HG03108 (cell line): ENCODE data around the gene CSF3R.
"Not testable (repeated sequence)": the region's sequence is repeated elsewhere in the genome, so short reads cannot be mapped to it uniquely, and the experiment has no call there.

Experiments
- ATAC-seq: cut with Tn5 transposase; IDR thresholded peaks from one replicate; pipeline ENCODE4 v1.9.1; 2021; ENCODE audit warnings: moderate library complexity; ENCODE audit not compliant: unreplicated experiment

The CSF3R gene

DNA sequence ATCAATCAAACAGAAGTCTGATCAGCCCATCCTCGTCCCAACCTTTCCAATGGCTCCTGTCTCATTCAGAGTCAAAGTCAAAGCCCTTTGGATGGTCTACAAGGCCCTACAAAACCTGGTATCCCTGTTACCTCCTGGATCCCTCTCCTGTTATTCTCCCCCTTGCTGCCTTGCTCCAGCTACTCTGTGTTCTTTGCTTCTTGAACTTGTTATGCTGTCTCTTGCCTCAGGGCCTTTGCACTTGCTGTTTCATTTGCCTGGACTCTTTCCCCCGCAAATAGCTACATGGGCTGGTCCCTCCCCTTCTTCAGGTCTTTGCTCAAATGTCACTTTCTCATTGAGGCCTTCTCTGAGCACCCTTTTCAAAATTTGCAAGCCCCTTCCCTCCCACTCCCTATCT, 1.4 kb upstream of the CSF3R start:
- no peak for ATAC-seq

DNA sequence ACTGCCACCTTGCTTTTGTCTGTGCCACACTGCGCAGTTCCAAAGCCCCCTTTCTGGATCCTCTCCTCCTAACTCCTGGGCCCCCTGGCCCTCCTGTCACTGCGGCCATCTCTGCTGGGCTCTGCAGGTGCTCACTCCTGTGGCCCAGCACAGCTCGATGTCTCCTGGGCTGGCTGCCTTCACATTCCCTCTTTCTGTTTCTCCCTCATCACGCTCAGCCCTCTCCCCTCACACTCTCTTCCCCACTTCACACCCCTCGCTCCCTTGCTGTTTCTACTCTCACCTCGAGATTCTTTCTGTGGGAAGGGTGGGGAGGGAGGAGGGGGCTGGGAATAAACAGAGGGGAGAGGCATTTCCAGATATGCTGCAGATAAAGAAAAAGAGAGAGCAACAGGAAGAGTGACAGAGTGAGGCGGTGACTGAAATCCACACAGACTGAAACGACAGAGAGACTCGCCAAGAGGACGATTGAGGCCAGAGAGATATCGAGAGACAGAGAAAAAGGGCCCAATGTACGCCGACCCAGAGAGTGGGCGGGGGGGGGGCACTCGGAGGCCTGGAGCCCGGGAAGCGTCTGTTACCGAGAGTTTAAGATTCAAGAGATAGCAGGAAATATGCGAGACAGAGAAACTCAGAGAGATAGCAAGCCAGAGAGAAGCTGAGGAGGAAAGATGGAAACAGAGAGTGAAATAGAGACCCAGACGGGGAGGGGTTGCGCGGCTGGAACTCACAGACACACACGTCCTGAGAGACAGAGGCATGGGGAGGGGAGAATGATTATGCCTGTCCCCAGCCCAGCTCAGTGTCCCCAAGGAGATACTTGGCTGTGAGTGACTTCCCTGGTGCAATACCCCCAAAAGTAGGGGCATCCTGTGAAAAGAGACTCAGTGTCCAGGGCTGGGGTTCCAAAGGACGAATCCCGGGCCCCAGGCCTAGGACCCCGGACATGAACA, 666 bp downstream of the CSF3R start:
- ATAC-seq = no peak

DNA sequence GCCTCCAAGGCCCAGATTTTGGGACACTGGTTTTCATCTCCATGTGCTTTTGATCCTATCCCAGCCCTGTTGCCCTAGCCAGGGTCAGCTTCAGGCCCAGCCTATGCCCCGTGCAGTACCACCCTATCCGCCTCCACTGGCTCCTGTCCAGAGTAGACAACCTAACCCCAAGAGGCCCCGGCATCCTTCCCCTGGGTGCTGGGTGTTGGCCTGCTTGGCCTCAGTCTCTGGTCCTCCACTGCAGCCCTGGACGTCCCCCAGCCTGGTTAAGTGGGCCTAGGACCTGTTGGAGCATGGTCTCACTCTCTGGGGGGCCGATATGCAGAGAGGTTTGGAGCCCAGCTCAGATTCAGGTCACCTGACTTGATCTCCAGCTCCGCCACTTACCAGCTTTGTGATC, 1.6 kb downstream of the CSF3R start:
- ATAC-seq = no peak

DNA sequence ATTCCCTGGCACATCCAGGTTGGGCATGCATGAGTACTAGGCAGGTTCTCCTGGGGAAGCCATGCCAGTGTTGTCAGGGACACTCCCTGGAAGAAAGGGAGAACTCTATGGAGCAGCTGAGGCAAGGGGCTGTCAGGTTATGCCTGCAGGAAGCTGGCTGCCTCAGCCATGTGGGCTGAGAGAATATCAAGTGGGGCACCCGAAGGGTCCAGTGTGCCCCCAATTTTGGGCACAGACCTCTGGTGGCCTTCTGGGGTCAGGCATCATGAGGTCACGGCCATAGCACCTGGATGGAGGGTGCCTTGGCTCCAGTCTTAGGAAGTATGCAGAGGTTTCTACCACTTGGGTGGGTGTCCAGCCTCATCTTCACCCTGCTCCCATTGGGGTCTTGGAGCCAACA, 2.6 kb downstream of the CSF3R start:
- ATAC-seq = no peak

DNA sequence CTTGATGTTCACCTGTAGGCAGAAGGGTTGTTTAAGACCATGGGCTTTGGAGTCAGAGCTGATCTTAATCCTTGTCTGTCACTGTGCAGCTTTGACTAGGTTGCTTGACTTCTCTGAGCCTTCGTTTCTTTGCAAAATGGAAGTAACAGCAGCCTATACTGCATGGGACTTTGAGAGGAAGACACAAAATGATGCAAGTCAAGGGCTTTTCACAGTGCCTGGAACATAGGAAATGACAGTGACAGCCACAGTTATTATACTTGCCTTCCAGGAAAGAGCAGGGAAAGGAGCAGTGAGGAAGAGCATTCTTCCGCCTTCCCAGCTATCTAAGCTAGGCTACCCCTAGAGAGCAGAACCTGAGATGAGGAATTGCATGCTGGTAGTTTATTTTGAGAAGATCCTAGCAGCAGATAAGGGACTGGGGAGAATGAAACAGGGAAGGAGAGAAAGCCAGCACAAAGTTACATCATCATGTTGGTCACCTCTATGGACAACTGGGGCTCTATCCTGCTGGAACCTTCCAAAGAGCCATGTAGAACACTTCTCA, 3.1 kb downstream of the CSF3R start:
- no peak for ATAC-seq

DNA sequence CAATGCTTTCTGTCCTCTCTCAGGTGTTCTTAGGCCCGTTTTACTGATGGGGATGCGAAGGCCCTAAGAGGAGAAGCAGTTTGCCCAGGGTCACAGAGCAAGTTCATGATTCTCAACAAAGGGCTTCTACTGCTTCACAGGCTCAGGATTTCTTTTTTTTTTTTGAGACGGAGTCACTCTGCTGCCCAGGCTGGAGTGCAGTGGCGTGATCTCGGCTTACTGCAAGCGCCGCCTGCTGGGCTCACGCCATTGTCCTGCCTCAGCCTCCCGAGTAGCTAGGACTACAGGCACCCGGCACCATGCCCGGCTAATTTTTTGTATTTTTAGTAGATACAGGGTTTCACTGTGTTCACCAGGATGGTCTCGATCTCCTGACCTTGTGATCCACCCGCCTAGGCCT, 5.1 kb downstream of the CSF3R start:
- not testable (repeated sequence) for ATAC-seq

DNA sequence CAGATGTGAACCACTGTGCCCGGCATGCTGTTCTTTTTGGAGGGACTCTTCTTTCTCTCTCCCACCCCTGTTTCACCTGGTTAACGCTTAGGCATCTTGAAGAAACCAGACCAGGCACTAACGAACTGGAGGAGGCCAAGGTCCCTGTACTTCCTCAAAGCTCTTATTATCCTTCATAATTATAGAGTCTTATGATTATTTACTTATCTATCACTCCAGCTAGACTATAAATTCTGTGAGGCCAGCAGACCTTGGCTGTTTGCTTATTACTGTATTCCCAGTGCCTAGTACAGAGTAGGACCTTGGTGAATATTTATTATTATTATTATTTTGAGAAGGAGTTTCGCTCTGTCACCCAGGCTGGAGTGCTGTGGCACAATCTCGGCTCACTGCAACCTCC, 5.8 kb downstream of the CSF3R start:
- no peak for ATAC-seq

DNA sequence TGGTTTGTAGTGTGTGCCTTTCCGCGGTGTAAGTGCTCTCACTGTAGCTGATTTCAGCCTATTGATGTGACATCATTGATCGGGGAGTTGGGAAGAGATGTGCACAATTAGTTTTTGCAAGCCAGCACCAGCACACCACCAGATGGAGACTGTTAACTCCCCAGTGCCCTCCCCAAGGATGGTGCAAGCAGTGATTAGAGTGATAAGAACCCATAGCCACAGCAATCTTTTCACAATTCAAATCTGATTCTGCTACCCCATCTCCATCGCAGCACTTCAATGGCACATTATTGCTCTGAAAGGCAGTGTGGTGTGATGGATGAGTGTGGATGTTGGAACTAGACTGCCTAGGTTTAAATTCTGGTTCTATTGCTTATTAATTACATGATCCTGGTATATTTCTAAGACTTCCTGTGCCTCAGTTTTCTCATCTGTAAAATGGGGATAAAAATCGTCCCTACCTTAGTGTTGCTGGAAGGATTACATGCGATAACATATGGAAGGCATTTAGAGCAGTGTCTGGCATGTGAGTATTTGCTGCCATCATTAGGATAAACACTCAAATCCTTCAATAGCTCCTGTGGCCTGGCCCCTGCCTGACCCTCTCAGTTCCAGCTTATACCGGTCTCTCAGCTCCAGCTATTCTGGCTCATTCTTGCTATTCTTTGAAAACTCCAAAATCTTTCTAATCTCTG, 6.7 kb downstream of the CSF3R start:
- ATAC-seq = no peak

DNA sequence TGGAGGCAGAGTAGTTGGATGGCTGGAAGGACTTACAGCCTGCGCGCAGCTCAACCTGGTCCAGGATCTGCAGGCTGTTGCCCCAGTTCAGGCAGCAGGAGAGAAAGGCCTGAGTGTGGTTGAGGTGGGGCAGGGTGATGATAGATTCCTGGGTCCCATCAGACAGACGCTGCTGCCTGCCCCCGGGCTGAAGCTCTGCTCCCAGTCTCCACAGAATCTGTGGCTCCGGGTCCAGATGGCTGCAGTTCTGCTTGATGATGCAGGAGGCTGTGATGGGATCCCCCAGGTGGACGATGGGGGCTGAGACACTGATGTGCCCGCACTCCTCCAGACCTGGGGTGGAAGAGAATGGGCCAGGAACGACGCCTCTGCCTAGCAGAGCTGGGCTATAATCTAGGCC, 7.4 kb downstream of the CSF3R start:
- no peak for ATAC-seq

DNA sequence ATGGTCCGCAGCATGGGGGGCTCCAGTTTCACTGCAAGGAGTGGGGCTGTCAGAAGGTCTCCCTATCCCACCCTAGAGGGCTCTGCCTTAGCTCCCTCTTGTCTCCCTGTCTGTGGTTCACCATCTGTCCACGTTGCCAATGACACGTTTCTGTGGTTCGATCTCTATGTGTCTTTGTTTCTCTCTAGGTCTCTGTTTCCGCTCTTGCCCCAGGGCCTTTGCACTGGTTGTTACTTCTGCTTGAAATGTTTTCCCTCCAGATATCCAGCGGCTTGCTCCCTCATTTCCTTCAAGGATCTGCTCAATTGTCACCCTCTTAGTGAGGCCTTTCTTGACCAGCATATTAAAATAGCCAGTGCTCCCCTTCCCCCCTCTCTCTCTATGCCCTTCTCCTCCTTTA, 10.1 kb downstream of the CSF3R start:
- no peak for ATAC-seq

DNA sequence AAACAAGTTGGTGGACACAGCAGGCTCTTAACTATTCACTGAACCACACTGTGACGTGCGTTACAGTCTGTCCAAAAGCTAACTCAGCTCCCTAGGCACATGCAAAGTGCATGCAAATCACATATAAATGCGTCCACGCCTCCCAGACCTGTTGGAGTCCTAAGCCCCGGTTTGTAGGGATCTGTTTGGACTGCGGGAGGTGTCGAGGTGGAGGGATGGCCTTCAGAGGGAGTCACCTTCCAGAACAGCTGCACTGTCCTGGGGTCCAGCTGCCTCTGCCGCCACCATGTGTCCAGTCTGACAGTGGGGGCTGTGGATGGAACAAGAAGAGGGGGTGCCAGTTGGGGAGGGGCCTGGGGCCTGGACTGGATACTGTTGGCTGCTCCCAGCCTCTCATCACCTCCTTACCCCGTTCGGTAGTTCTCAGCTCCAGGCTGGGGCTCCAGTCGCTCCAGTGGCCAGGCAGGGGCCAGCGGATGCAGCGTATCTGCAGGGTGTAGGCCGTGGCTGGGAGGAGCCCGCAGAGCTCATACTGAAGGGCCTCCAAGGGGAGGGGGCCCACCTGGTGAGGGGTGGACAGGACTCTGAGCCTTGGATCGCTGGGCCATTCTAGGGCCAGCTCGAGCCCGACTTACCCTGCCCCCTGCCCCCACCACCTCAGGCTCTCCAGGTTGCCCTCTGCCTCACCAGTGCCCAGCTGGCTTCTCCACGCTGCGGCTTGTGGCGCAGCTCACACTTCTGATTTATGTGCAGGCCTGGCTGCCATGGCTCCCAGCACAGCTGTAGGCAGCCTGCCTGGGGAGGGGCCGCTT, 10.7 kb downstream of the CSF3R start:
- ATAC-seq = no peak

DNA sequence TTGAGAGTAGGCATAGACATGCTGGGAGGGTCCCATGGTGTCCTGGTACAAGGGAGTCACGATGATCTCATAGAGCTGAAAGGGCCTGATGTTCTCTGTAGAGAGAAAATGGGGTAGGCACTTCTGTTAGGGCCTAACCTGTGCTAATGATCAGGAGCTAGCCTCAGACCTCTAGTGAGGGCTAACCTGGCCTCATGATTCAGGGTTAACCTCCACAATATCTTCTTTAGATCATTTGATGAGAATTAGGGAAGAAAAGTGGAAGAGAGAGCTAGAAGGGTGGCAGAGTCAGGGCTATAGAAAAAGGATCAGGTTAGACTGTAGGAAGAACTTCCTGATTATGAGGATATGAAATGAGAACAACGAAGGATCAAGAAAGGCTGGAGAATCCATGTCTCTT, 13.6 kb downstream of the CSF3R start:
- ATAC-seq = no peak

DNA sequence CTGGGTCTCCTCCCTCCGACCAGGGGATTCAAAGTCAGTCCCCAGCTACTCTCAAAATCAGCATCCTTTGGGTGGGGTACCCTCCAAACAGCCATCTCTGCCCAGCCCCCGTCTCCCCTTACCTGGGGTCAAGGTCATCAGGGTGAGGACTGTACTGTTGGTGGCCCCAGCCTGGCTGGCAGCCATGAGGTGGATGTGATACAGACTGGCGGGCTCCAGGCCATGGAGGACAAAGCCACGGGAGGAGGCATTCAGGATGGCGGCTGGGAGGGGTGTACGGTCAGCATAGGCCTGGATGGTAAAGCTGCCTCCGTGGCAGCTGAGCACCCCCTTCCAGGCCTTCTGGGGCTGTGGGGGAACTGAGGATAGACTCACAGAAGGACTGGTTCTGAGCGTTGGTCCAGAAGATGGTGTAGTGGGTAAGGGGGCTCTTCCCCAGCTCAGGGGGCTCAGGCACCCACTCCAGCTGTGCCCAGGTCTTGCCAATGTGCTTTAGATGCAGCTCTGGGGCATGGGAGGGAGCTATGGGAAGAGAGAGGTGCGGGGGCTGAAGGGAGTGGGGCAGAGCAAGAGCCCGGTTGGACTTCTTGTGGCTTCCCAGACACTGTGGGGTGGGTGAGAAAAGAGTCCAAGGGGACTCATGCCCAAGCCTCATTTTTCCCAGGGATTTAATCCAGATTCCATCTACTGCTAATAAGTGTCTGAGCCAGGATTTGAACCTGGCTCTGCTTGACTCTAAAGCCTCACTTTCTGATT, 14.8 kb downstream of the CSF3R start:
- ATAC-seq = no peak

DNA sequence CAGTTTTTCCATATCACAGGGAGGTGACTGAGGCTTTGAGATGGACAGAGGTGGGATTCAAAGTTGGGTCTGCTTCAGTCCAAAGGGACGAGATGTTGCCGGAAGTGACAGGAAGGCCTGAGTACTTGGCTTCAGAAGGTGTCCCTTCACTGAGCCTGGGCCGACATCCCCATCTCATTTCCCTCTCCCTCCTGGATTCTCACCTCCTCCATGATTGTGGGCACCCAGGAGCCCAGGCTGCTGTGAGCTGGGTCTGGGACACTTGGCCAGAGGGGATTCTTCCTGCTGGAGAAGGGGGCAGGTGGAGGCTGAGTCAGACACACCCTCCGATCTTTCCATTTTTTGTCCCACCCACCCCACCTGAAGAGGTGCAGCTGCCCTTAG, 15.7 kb downstream of the CSF3R start:
- ATAC-seq = no peak

DNA sequence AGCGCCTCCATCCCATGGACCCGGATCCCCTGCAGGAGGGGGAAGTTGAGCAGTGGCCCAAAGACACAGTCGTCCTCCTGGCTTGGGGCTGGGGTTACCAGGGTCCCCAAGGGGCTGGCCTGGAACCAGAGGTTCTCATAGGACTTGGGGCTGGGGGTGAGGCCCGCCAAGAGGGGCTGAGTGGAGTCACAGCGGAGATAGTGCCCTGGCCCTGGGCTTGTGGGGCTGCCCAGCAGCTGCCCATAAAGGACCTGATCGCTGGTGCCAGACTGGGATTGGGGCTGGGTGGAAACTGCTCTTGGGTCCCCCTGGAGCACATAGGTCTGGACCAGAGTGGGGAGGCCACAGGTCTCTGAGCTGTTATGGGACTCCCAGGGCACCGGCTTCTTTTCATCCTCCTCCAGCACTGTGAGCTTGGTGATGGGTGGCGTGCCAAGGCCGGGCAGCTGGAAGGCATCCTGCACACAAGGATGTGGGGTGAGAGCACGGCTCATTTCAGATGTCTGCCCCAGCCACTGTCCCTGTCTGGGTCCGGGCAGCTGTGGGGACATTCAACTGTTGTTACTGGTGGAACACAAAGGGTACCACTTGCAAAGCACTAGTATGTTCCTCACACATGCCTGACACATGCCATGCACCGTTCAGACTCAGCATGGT, 16.2 kb downstream of the CSF3R start:
- no peak for ATAC-seq

DNA sequence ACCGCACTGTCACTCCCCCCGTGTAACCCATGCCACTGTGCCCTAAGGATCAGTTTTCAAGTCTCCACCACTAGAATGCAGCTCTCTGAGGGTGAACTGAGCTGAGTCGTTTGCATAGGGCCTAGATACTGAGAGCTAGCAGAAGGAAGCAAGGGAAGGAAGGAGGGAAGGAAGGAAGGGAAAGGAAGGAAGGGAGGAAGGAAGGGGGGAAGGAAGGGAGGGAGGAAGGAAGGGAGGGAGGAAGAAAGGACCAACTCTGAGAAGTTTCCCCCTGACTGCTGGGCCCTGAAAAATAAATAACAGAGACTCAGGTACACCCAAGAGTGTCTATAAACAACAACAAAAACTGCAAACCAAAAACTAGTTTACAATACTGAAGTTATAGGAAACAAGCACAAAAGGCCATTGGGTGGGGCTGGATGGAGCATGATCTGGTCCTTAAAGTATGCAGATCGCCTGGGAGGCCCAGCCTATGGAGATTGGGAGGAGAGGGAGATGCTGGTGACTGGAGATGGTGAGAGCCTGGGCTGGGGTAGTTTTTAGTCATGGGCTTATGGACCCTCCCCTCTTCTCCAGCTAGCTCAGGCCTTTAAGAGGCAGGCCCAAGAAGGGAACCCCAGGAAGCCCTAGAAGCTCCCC, 16.9 kb downstream of the CSF3R start:
- ATAC-seq = no peak

DNA sequence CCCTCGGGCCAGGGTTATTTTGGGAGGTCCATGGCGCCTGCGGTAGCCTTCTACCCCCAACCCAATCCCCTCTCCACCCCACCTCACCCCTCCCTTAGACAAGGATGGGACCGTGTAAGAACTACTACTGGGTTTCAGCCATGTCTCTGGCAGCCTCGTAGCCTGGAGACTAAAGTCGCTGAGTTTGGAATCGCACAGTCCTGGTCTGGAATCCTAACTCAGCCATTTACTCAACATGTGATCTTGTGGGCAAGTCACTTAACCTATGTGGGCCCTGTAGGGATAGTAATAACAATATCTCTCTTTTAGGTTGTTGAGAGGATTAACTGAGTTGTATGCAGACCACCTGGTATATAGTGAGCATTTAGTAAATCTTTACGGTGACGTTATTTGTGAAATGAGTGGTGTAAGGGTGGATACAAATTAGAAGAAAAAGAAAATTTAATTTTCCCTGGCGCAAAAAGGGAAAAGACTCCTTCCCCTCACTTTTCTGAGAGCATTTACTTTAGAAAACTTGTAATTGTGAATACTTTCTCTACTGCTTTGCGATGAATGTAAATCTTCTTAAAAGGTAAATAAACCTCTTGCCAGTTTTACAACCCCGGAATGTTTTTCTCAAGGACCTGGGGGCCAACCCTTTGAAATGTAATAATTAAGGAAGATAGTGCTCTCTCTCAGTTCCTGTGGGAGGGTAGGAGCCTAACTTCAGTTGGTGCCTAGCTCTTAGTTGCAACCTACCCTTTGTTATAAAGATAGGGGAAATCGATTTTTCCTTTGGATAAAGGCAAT, 17.9 kb downstream of the CSF3R start:
- peak; percentile 14 for ATAC-seq

DNA sequence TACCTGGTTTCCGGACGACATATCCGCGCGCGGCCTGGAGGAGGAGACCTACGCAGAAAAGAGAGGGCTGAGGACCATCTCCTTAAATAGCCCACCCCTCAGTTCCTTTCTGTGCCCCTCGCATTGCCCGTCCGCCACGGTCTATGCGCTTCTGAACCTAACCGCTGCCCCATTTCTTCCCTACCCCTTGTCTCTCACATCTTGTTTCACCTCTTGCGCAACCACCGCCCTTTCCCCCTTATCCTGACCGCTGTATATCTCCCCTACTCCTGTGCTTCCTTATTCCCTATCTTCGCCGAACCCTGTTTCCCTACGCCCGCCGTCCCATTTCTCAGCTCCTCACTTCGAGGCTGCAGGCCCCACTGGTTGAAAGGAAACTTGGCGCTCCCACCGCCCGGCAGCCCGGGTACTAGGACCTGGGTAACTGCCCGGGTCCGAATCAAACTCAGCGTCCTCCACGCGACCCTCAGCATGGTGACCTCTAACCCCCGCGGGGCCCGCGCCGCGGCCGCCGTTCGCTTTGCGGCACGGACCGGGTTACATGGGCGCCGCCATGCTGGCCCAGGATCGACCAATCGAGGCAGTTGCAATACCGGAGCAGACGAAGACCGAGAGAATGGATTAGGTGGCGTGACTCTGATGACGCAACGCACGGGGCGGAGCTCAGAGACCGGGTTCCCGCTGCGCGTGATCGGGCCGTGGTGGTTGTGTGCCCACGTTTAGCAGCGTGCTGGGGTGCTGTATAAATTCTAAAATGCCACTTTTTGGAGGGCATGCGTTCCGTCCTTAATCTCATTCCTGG, 18.7 kb downstream of the CSF3R start, which contains the start of gene MRPS15:
TSS of gene MRPS15 (minus strand) at position 582 of the 802 bp plus-strand sequence. CDS start at position 473, 109 bp downstream.
- peak; percentile 88 for ATAC-seq
